WTC11 (cell line): ENCODE data around the gene PLA2G4E.

ENCODE experiments used
- ARID4B ChIP-seq: sonication (generic); formaldehyde crosslinking; IDR thresholded peaks from 2 replicates; pipeline ENCODE4 v1.8.0; 2023; ENCODE audit warnings: missing genetic modification reagents, mild to moderate bottlenecking, borderline replicate concordance
- CTCF ChIP-seq: fragments of 200-600 bp; IDR thresholded peaks from 2 replicates; pipeline ENCODE4 v1.8.0; 2022; ENCODE audit warnings: antibody characterized with exemption
- MAX ChIP-seq: sonication (generic); formaldehyde crosslinking; IDR thresholded peaks from 2 replicates; pipeline ENCODE4 v1.8.0; 2022; ENCODE audit warnings: mild to moderate bottlenecking, missing genetic modification reagents

DNA sequence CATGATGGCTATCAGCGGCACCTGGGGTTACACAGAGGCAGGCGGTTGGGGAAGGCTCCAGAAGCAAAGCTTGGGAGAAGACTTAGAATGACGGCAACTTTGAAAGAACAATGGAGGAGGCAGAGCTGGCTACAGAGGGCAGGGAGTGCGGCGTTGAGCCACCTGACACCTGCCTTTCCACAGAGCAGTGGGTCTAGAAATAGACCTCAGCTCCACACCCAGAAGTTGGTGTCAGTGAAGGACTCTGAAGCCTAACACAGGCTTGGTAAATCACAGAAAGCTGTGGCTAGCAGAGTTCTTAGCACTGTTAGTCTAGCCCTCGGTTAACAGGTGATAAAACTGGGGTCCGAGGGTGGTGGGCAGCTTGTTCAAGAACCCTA lies 25.4 kb downstream of the PLA2G4E start:
- TF ChIP-seq MAX (CRISPR knock-in tag): no peak
- TF ChIP-seq CTCF: no peak
- TF ChIP-seq ARID4B (CRISPR knock-in tag): no peak
